ENCODE results near the gene VWCE. TPM values are rescaled to one million over a fixed set of nuclear protein-coding genes. Genes with fewer than 3 reads are reported as not detected.

Gene VWCE
- total RNA-seq, 1 experiment from 2014 or later: 2.5 TPM

- no peak for DNase-seq (ENCODE audit: low read depth, low spot score)
- POLR2A ChIA-PET: no interaction called here
- H3K9ac ChIP-seq (ENCODE audit: low read length): no peak overlapping the region
- H3K9me3 ChIP-seq (ENCODE audit: control insufficient read depth in 1 of 2, insufficient read depth in 1 of 2, low read depth in 1 of 2, low read length in 2 of 2): no peaks in the 10 kb centered on the region
- no TSS peak for BruUV-seq (replicated peaks)
- peaks cover 4% of the 10 kb centered on the region; the same call in 1 of the 2 replicates for H4K20me1 ChIP-seq (ENCODE audit: insufficient read depth)
- H3K79me2 ChIP-seq (ENCODE audit: insufficient read depth, low read length): peaks cover 7% of the 10 kb centered on the region; the same call in 1 of the 2 replicates
- no peak for TF ChIP-seq JUND (IDR thresholded peaks at IDR 0.05)
- no peak for TF ChIP-seq EGR1 (IDR thresholded peaks at IDR 0.05; ENCODE audit: low read depth)
- TF ChIP-seq SRF (IDR thresholded peaks at IDR 0.05; ENCODE audit: low read depth): no peak
- RAD21 ChIA-PET (ENCODE audit: low non-redundant PET in 1 of 2, low total read pairs in 2 of 2, uncharacterized antibody in 2 of 2, unreplicated experiment in 2 of 2): no interaction called here
- H3K36me3 ChIP-seq (ENCODE audit: control insufficient read depth in 1 of 2, insufficient read depth in 2 of 2, low read length in 2 of 2): peaks cover 68 to 79% of the 10 kb centered on the region in 2 experiments
- no peak overlapping the region for H3K4me2 ChIP-seq (ENCODE audit: low read length)
- no peak overlapping the region for H2AFZ ChIP-seq (ENCODE audit: low read depth, low read length, poor library complexity, severe bottlenecking)
- ATAC-seq: no peak
- no peak overlapping the region for H3K4me3 ChIP-seq (replicated peaks in 1 of 2; ENCODE audit: low read depth in 1 of 2, low read length in 2 of 2)
- no peaks in the 10 kb centered on the region for H3K27me3 ChIP-seq (ENCODE audit: insufficient read depth, low read length)
- H3K9me2 ChIP-seq (ENCODE audit: insufficient read depth): no peaks in the 10 kb centered on the region
- intact Hi-C loops (cut with micrococcal nuclease): loop anchor here (5.0 kb wide), 1 partner anchor 92 kb away; no protein-coding TSS in a partner anchor
- H3K27ac ChIP-seq (ENCODE audit: low read depth, low read length): no peak overlapping the region
- no peaks in the 10 kb centered on the region for H3K4me1 ChIP-seq (ENCODE audit: control insufficient read depth in 1 of 2, insufficient read depth in 2 of 2, low read length in 2 of 2)
- CTCF ChIA-PET: no interaction called here
Measured at GRCh38 chr11:61315260-61315659, 20.1 kb upstream of the VWCE start.

GRCh38 chr11:61310749-61311148 is 15.6 kb upstream of the VWCE start:
- no peak for ATAC-seq
- ChIA-PET RAD21 (ENCODE audit: low non-redundant PET in 1 of 2, low total read pairs in 2 of 2, uncharacterized antibody in 2 of 2, unreplicated experiment in 2 of 2) (no interaction called here), CTCF (no interaction called here)

More at GRCh38 chr11:61310749-61311148, 15.6 kb upstream of the VWCE start:
- peaks cover 4% of the 10 kb centered on the region; the same call in 1 of the 2 replicates for H4K20me1 ChIP-seq (ENCODE audit: insufficient read depth)
- no peak for TF ChIP-seq MAX (IDR thresholded peaks at IDR 0.05)
- TF ChIP-seq ZNF274 (IDR thresholded peaks at IDR 0.05; ENCODE audit: low read depth, low read length): no peak
- TF ChIP-seq CTCF (IDR thresholded peaks at IDR 0.05 in 2 of 3, conservative IDR thresholded peaks at IDR 0.05 in 1 of 3; ENCODE audit: borderline replicate concordance in 1 of 3, insufficient read depth in 1 of 3, low read depth in 2 of 3, low read length in 2 of 3): no peak
- TF ChIP-seq ZFX (IDR thresholded peaks at IDR 0.05): no peak
- TF ChIP-seq SRF (IDR thresholded peaks at IDR 0.05; ENCODE audit: low read depth): no peak
- no peak overlapping the region for H3K4me3 ChIP-seq (replicated peaks in 1 of 2; ENCODE audit: low read depth in 1 of 2, low read length in 2 of 2)
- BruUV-seq (replicated peaks): no TSS peak
- no peak for DNase-seq (ENCODE audit: low read depth, low spot score)
- no peak overlapping the region for H3K4me2 ChIP-seq (ENCODE audit: low read length)
- no peak overlapping the region for H3K27ac ChIP-seq (ENCODE audit: low read depth, low read length)
- H3K79me2 ChIP-seq (ENCODE audit: insufficient read depth, low read length): peaks cover 9% of the 10 kb centered on the region
- intact Hi-C loops (cut with micrococcal nuclease): no loop called here
- H3K9ac ChIP-seq (ENCODE audit: low read length): no peak overlapping the region
- H3K9me3 ChIP-seq (ENCODE audit: control insufficient read depth in 1 of 2, insufficient read depth in 1 of 2, low read depth in 1 of 2, low read length in 2 of 2): no peaks in the 10 kb centered on the region
- no peaks in the 10 kb centered on the region for H3K4me1 ChIP-seq (ENCODE audit: control insufficient read depth in 1 of 2, insufficient read depth in 2 of 2, low read length in 2 of 2)
- no peaks in the 10 kb centered on the region for H3K27me3 ChIP-seq (ENCODE audit: insufficient read depth, low read length)
- no peaks in the 10 kb centered on the region for H3K9me2 ChIP-seq (ENCODE audit: insufficient read depth)
- POLR2A ChIA-PET: no interaction called here
- no peak overlapping the region for H2AFZ ChIP-seq (ENCODE audit: low read depth, low read length, poor library complexity, severe bottlenecking)
- peaks cover 76 to 89% of the 10 kb centered on the region in 2 experiments; a peak in 3 of 4 replicates for H3K36me3 ChIP-seq (ENCODE audit: control insufficient read depth in 1 of 2, insufficient read depth in 2 of 2, low read length in 2 of 2)
